Measurements from ENCODE around the gene EDNRA. TPM values are rescaled to one million over a fixed set of nuclear protein-coding genes. Genes with fewer than 3 reads are reported as not detected.

The EDNRA gene
- total RNA-seq, 1 experiment from 2014 or later = 0.16 TPM

GRCh38 chr4:147491086-147491485 is 10.2 kb downstream of the EDNRA start:
- no peaks in the 10 kb centered on the region for H3K27me3 ChIP-seq
- no peaks in the 10 kb centered on the region for H3K9me3 ChIP-seq
- no peaks in the 10 kb centered on the region for H3K36me3 ChIP-seq
- DNase-seq = no peak
- H3K4me3 ChIP-seq = no peak overlapping the region

- H3K9me3 ChIP-seq = no peaks in the 10 kb centered on the region
- DNase-seq = no peak
- H3K4me3 ChIP-seq = no peak overlapping the region
- H3K27me3 ChIP-seq = no peaks in the 10 kb centered on the region
- H3K36me3 ChIP-seq = no peaks in the 10 kb centered on the region
These were observed 11.4 kb downstream of the EDNRA start for GRCh38 chr4:147492306-147492705.

- no peak for DNase-seq
- no peaks in the 10 kb centered on the region for H3K9me3 ChIP-seq
- H3K36me3 ChIP-seq = no peaks in the 10 kb centered on the region
- H3K27me3 ChIP-seq = no peaks in the 10 kb centered on the region
- no peak overlapping the region for H3K4me3 ChIP-seq
These were observed 11.9 kb downstream of the EDNRA start for GRCh38 chr4:147492761-147493160.

DNA sequence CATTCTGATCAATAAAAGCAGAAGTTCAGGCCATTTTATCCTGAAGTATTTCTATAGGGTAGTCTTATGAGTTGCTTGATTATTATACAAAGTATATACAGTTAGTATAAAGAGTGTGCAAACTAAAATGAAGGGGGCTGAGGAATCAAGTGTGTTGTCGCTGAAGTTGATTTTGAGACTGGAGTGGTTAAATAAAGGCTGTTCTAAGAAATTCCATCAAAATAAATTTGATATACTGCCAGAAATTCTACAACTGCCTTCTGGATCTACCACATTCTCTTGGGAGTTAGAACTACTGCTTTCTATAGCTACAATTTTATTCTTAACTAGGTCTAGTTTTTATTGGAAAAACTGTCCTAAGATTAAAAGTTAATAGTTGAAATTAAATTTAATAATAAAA is 12.4 kb downstream of the EDNRA start:
- H3K36me3 ChIP-seq = no peaks in the 10 kb centered on the region
- no peaks in the 10 kb centered on the region for H3K27me3 ChIP-seq
- no peak overlapping the region for H3K4me3 ChIP-seq
- no peaks in the 10 kb centered on the region for H3K9me3 ChIP-seq
- DNase-seq = no peak

DNA sequence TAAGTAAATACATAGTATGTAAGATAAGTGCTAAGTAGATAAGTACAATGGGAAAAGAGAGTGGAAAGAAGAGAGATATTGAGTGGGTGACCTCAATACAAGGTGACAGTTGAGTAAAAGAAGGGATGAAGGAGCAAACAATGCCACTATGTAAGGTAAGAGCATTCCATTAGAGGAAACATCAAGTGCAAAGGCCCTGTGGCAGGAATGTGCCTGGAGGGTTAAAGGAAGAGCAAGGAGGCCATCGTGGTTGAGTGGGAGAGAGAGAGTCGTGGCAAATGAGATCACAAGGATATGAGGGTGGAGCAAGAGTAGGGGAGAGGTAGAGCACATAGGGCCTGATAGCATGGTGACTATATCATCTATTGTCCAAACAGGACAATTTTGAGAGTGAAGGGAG is 13.4 kb downstream of the EDNRA start:
- no peaks in the 10 kb centered on the region for H3K36me3 ChIP-seq
- no peaks in the 10 kb centered on the region for H3K27me3 ChIP-seq
- no peak overlapping the region for H3K4me3 ChIP-seq
- DNase-seq = no peak
- H3K9me3 ChIP-seq = no peaks in the 10 kb centered on the region

DNA sequence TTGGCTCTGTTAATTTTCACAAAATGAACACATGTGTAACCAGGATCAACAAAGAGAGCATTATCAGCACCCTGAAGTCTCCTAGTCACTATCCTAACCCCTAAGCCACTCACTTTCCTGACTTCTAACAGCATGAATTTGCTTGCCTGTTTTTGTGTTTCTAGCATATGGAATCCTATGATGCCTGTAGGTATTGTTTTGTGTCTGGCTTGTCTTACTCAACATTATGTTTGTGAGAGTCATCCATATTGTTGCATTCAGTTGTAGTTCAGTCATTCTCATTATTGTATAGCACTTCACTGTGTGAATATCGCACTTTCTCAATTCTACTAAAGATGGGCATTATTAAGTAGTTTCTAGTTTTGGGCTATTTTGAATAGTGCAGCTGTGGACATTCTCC is 15.6 kb downstream of the EDNRA start:
- Histone ChIP-seq H3K9me3 (no peaks in the 10 kb centered on the region), H3K27me3 (no peaks in the 10 kb centered on the region), H3K4me3 (no peak overlapping the region), H3K36me3 (no peaks in the 10 kb centered on the region)
- no peak for DNase-seq

- no peak for DNase-seq
- H3K4me3 ChIP-seq = no peak overlapping the region
- no peaks in the 10 kb centered on the region for H3K27me3 ChIP-seq
- H3K9me3 ChIP-seq = no peaks in the 10 kb centered on the region
- H3K36me3 ChIP-seq = no peaks in the 10 kb centered on the region
These were observed 17.2 kb downstream of the EDNRA start for GRCh38 chr4:147498031-147498660.

GRCh38 chr4:147508346-147508745 is 27.4 kb downstream of the EDNRA start:
- DNase-seq = no peak
- no peaks in the 10 kb centered on the region for H3K36me3 ChIP-seq
- no peaks in the 10 kb centered on the region for H3K9me3 ChIP-seq
- H3K27me3 ChIP-seq = no peaks in the 10 kb centered on the region
- H3K4me3 ChIP-seq = no peak overlapping the region

- no peaks in the 10 kb centered on the region for H3K27me3 ChIP-seq
- no peaks in the 10 kb centered on the region for H3K9me3 ChIP-seq
- H3K4me3 ChIP-seq = no peak overlapping the region
- no peaks in the 10 kb centered on the region for H3K36me3 ChIP-seq
- DNase-seq = no peak
These were observed 28.5 kb downstream of the EDNRA start for GRCh38 chr4:147509386-147509785.

DNA sequence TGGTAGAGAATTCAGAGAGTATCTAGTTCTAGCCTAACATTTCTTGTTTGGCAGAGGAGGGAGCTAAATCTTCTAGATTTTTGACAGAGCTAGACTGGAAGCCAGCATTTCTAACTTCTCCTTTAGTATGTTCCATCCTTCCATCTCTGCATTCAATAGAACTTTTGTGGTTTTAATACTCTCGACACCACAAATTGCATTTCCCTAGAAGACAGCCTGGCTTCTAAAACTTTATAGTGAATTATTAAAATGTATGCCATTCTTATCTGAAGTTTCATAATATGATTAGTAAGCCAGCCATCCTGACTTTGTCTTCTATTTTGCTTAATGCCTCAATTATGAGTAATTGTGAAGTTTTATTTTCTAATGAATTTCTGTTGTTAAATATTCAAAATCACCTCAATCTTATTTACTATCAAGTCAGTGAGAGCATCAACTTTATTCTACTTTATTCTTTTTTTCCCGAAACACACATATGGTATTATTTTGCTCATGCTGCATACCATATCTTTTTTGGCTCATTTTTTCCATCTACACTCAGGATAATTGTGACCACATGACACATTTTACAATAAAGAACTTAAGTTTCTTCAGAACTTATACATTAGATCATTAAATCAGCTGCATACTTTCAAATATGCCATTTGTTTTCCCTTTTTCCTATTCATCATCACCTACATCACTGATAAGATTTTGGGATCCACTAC is 30.2 kb downstream of the EDNRA start:
- H3K9me3 ChIP-seq = no peaks in the 10 kb centered on the region
- no peak for DNase-seq
- no peaks in the 10 kb centered on the region for H3K36me3 ChIP-seq
- no peaks in the 10 kb centered on the region for H3K27me3 ChIP-seq
- H3K4me3 ChIP-seq = no peak overlapping the region

GRCh38 chr4:147513091-147513490 is 32.2 kb downstream of the EDNRA start:
- Histone ChIP-seq H3K27me3 (no peaks in the 10 kb centered on the region), H3K9me3 (no peaks in the 10 kb centered on the region), H3K36me3 (no peaks in the 10 kb centered on the region), H3K4me3 (no peak overlapping the region)
- DNase-seq = no peak

- no peaks in the 10 kb centered on the region for H3K9me3 ChIP-seq
- H3K36me3 ChIP-seq = no peaks in the 10 kb centered on the region
- no peaks in the 10 kb centered on the region for H3K27me3 ChIP-seq
- DNase-seq = no peak
- H3K4me3 ChIP-seq = no peak overlapping the region
These were observed 33.1 kb downstream of the EDNRA start for GRCh38 chr4:147513952-147514351.

GRCh38 chr4:147515220-147515936 is 34.5 kb downstream of the EDNRA start:
- Histone ChIP-seq H3K9me3 (no peaks in the 10 kb centered on the region), H3K36me3 (no peaks in the 10 kb centered on the region), H3K4me3 (no peak overlapping the region), H3K27me3 (no peaks in the 10 kb centered on the region)
- no peak for DNase-seq

- Histone ChIP-seq H3K27me3 (no peaks in the 10 kb centered on the region), H3K9me3 (no peaks in the 10 kb centered on the region), H3K4me3 (no peak overlapping the region), H3K36me3 (no peaks in the 10 kb centered on the region)
- DNase-seq = no peak
These were observed 35.2 kb downstream of the EDNRA start for GRCh38 chr4:147516133-147516532.

DNA sequence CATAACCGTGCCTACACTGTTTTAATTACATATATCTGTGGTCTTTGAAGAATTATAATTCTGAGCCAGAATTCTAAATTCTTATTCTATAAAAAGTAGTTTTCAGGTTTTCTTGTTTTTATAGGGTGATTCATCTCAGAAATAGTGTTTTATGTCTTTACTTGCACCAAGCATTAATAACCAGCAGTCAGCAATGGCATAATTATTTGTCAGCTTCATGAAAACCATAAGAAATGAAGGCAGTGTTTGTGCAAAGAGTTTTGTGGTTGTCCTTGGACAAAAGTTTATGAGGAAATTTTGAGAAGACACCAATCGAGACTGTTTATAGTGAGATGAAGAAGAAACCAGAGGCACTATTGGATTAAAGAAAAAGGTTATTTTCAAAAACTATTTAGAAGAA is 37.2 kb downstream of the EDNRA start:
- no peak for DNase-seq
- H3K4me3 ChIP-seq = no peak overlapping the region
- H3K9me3 ChIP-seq = no peaks in the 10 kb centered on the region
- H3K27me3 ChIP-seq = no peaks in the 10 kb centered on the region
- no peaks in the 10 kb centered on the region for H3K36me3 ChIP-seq

DNA sequence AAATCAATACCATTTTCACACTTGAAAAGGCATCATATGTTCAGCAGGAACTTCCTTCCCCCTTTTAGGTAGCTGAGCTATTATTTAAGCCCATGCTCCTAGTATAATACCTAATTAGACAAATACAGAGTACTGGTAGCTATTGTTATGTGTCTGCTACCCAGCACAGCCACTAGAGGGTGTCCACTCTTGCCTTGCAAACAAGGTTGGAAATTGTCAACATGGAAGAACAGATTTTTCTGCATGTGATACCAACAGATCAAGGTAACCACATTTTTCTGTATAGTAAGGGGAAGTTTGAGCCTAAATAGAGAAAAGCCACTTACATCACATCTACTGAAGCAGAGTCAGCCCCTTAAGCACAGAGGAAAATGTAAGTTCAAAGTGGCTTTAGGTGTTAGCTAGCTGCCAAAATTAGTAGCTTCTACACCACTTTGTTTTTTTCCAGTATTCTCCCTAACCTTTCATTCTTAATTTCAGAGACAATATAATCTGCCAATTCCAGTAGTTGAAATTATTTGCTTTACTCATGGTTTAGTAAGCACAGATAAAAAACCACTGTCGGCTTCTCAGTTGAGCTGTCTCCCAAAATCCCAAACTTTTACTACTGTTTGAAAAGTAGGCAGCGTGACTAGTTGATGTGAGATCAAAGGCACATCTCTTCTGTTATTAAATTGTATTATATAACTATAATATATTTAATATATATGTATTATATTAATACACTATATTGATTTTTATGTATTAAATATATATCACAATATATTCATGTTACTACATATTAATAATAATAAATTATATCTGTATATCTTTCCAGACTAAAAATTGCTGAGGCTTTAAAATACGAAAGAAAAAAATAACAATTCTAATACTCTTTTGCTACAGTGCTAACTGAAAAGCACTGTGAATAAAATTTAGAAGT is 38.2 kb downstream of the EDNRA start:
- Histone ChIP-seq H3K9me3 (no peaks in the 10 kb centered on the region), H3K27me3 (no peaks in the 10 kb centered on the region)
- DNase-seq = peak; percentile 31

DNA sequence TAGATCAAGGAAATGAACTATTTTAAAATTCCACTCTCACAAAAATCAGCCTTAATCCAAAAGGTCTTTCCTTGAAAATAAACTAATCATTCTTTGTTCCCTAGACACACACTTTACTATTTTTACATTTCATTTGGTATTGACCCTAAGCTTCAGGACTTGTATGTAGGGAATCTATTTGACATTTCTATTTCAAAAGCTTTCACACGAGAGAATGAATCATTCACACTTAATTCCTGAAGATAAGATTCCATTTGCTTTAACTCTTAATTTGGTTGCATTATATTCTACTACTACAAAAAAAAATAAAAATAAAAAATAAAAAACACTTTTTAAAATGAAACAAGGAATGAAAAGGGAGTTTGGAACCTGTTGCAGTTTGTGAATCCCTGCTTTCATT is 43.7 kb downstream of the EDNRA start:
- Histone ChIP-seq H3K4me3 (no peak overlapping the region), H3K36me3 (no peaks in the 10 kb centered on the region), H3K27me3 (no peaks in the 10 kb centered on the region), H3K9me3 (no peaks in the 10 kb centered on the region)
- DNase-seq = no peak

More for the DNA sequence above, 38.2 kb downstream of the EDNRA start:
- H3K4me3 ChIP-seq = no peak overlapping the region
- no peaks in the 10 kb centered on the region for H3K36me3 ChIP-seq
